ENCODE data around the gene ATF6. TPM values are rescaled to one million over a fixed set of nuclear protein-coding genes. Genes with fewer than 3 reads are reported as not detected.

Gene ATF6
- total RNA-seq, 3 donors from 2014 or later, result 21.7 to 24.9 (median 24.5) TPM

DNA sequence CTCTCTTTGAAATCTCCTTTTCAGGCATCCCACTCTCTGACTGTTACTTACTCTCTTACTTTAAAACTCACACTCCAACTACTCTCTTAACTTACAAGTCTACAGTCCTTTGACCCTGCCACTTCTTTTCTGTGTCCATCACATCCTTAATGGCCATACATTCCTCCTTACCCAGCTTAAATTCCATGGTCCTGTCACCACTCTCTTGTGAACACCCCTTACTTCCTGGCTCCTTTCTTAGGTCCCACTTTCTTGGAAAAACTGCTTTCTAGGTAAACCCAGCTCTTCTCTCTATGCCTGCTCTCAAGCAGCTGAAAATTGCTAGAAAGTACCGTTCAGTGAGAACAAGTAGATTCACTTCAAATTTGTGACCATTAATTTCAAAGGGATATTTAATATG, 148.5 kb downstream of the ATF6 start:
- ATAC-seq, result no peak
- H3K4me3 ChIP-seq, result no peak overlapping the region
- H3K4me1 ChIP-seq (ENCODE audit: low read depth), result no peaks in the 10 kb centered on the region
- no peak for TF ChIP-seq CTCF (IDR thresholded peaks at IDR 0.05)
- DNase-seq, result no peak
- intact Hi-C loops (cut with DNase I, micrococcal nuclease), result no loop called here
- no peaks in the 10 kb centered on the region for H3K9me3 ChIP-seq
- no peaks in the 10 kb centered on the region for H3K36me3 ChIP-seq (ENCODE audit: low read depth)

DNA sequence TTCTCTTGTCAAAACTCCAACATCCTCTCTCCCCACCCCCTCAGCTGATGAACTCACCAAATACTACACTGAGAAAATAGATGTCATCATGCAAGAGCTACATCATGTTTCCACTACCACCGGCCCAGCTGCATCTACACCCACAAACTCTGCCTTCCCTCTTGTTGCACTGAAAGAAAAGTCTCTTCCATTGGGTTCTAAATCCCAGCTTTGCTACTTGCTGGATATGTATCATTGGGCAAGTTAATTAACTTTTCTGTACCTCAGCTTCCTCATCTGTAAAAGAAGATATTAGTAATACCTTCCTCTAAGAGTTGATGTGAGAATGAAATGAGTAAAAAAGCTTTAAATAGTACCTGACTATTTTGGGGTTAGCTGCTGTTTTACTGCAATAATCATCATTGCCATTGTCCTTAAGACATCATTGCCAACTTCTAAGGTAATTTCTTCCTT, 149.0 kb downstream of the ATF6 start:
- Histone ChIP-seq H3K9me3 (no peaks in the 10 kb centered on the region), H3K36me3 (ENCODE audit: low read depth) (no peaks in the 10 kb centered on the region), H3K4me3 (no peak overlapping the region), H3K4me1 (ENCODE audit: low read depth) (no peaks in the 10 kb centered on the region)
- TF ChIP-seq CTCF (IDR thresholded peaks at IDR 0.05), result no peak
- DNase-seq, result no peak
- intact Hi-C loops (cut with DNase I, micrococcal nuclease), result no loop called here
- no peak for ATAC-seq

DNA sequence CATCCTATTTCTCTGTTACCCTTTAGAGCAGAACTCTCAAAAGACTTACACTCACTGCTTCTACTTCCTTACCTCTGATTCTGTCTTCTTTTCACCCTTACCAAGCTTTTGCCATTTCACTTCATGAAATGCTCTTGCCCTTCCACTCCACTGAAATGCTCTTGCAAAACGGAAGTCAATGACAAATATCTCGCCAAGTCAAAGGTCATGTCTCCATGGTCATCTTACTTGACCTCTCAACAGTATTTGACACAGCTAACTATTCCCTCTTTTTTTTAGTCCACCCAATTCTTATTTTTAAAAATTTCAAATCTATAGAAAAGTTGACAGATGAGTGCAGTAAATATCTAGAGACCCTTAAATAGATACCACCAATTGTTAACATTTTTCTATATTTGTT, 149.9 kb downstream of the ATF6 start:
- no peaks in the 10 kb centered on the region for H3K36me3 ChIP-seq (ENCODE audit: low read depth)
- no peaks in the 10 kb centered on the region for H3K4me1 ChIP-seq (ENCODE audit: low read depth)
- TF ChIP-seq CTCF (IDR thresholded peaks at IDR 0.05), result no peak
- DNase-seq, result no peak
- no peak overlapping the region for H3K4me3 ChIP-seq
- H3K9me3 ChIP-seq, result no peaks in the 10 kb centered on the region
- intact Hi-C loops (cut with DNase I, micrococcal nuclease), result no loop called here
- no peak for ATAC-seq

GRCh38 chr1:161919229-161919628, 153.1 kb downstream of the ATF6 start:
- Histone ChIP-seq H3K9me3 (no peaks in the 10 kb centered on the region), H3K36me3 (ENCODE audit: low read depth) (no peaks in the 10 kb centered on the region), H3K4me3 (no peak overlapping the region), H3K4me1 (ENCODE audit: low read depth) (no peaks in the 10 kb centered on the region)
- ATAC-seq (no peak), DNase-seq (no peak)
- TF ChIP-seq CTCF (IDR thresholded peaks at IDR 0.05), result no peak
- intact Hi-C loops (cut with DNase I, micrococcal nuclease), result no loop called here

- TF ChIP-seq CTCF (IDR thresholded peaks at IDR 0.05), result no peak
- no peaks in the 10 kb centered on the region for H3K9me3 ChIP-seq
- intact Hi-C loops (cut with DNase I, micrococcal nuclease), result no loop called here
- no peak overlapping the region for H3K4me3 ChIP-seq
- no peaks in the 10 kb centered on the region for H3K4me1 ChIP-seq (ENCODE audit: low read depth)
- no peaks in the 10 kb centered on the region for H3K36me3 ChIP-seq (ENCODE audit: low read depth)
- no peak for ATAC-seq
- no peak for DNase-seq
Observed at GRCh38 chr1:161921491-161921890, 155.4 kb downstream of the ATF6 start.

GRCh38 chr1:161921990-161922389, 155.9 kb downstream of the ATF6 start:
- no peaks in the 10 kb centered on the region for H3K9me3 ChIP-seq
- TF ChIP-seq CTCF (IDR thresholded peaks at IDR 0.05), result no peak

More at GRCh38 chr1:161921990-161922389, 155.9 kb downstream of the ATF6 start:
- Histone ChIP-seq H3K36me3 (ENCODE audit: low read depth) (no peaks in the 10 kb centered on the region), H3K4me3 (no peak overlapping the region), H3K4me1 (ENCODE audit: low read depth) (no peaks in the 10 kb centered on the region)
- no peak for DNase-seq
- intact Hi-C loops (cut with DNase I, micrococcal nuclease), result no loop called here
- no peak for ATAC-seq

Measured in mucosa of descending colon (tissue), 3 donors.